ENCODE measurements around the gene KIF13A. TPM values are rescaled to one million over a fixed set of nuclear protein-coding genes. Genes with fewer than 3 reads are reported as not detected.

The KIF13A gene
- total RNA-seq, 1 donor from 2014 or later, result 43.0 TPM

GRCh38 chr6:17869010-17869752 is 118.3 kb downstream of the KIF13A start:
- Histone ChIP-seq H3K9me3 (no peaks in the 10 kb centered on the region), H3K4me1 (peaks cover 87% of the 10 kb centered on the region), H3K27me3 (no peaks in the 10 kb centered on the region), H3K36me3 (no peaks in the 10 kb centered on the region), H3K4me3 (peak overlapping the region in 1 of 2 donors; percentile 7), H3K27ac (peak overlapping the region; percentile 60)
- DNase-seq (ENCODE audit: extremely low spot score in 2 of 2), result no peak
- TF ChIP-seq POLR2AphosphoS5 (IDR thresholded peaks at IDR 0.05; ENCODE audit: insufficient read depth in 1 of 2, low read depth in 1 of 2) (peak in 1 of 2 donors; percentile 57), POLR2A (IDR thresholded peaks at IDR 0.05) (no peak)
- TF ChIP-seq, protein P1, sequence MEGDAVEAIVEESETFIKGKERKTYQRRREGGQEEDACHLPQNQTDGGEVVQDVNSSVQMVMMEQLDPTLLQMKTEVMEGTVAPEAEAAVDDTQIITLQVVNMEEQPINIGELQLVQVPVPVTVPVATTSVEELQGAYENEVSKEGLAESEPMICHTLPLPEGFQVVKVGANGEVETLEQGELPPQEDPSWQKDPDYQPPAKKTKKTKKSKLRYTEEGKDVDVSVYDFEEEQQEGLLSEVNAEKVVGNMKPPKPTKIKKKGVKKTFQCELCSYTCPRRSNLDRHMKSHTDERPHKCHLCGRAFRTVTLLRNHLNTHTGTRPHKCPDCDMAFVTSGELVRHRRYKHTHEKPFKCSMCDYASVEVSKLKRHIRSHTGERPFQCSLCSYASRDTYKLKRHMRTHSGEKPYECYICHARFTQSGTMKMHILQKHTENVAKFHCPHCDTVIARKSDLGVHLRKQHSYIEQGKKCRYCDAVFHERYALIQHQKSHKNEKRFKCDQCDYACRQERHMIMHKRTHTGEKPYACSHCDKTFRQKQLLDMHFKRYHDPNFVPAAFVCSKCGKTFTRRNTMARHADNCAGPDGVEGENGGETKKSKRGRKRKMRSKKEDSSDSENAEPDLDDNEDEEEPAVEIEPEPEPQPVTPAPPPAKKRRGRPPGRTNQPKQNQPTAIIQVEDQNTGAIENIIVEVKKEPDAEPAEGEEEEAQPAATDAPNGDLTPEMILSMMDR (IDR thresholded peaks at IDR 0.05), result no peak
- intact Hi-C loops (cut with DNase I), result no loop called here

DNA sequence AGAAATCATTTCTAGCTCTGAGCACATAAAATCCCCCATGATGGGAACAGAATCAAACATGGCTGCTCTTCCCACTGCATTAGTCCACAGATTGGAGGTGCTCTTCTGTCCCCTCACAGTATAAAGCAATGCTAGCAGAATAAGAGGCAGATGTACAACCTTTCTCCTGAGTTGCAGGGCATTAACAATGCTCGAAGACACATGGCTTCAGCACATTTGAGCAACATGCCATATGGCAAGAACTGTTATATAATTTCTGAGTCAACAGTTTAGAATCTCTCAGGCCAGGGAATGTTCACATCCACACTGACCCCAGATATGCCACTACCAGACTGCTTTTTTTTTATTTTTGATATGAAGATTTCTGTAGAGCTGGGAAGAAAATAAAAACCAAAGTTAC is 119.6 kb downstream of the KIF13A start:
- no peak for DNase-seq (ENCODE audit: extremely low spot score in 2 of 2)
- intact Hi-C loops (cut with DNase I), result no loop called here
- Histone ChIP-seq H3K9me3 (no peaks in the 10 kb centered on the region), H3K4me3 (no peak overlapping the region), H3K36me3 (no peaks in the 10 kb centered on the region), H3K27ac (no peak overlapping the region), H3K4me1 (peaks cover 99% of the 10 kb centered on the region), H3K27me3 (no peaks in the 10 kb centered on the region)
- no peak for TF ChIP-seq POLR2AphosphoS5 (IDR thresholded peaks at IDR 0.05; ENCODE audit: insufficient read depth in 1 of 2, low read depth in 1 of 2)
- TF ChIP-seq, protein P1 (IDR thresholded peaks at IDR 0.05), result no peak
- TF ChIP-seq POLR2A (IDR thresholded peaks at IDR 0.05), result no peak

DNA sequence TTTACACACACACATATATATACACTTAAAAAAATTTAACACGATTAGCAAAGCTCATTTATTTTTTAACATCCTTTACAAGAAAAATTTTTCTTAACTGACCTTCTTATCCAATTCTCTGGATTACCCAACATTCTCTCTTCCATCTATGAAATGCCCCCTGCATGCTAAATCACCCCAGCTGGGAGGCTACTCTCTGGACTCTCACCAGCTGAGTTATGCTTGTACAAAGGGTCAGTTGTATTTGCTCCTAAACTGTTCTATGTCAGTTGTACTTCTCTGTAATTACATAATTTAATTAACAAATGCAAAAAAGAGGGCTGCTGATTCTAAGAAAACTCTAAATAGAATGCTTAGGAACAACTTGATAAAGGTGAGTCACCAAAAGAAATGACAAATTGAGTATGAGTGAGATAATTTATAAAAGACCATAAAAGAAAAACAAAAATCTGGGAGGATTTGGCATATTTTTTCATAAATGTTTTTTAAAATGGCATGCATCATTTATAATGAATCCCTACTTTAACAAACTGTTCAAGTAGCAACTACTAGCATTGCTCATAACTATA is 120.5 kb downstream of the KIF13A start:
- Histone ChIP-seq H3K27ac (no peak overlapping the region), H3K36me3 (no peaks in the 10 kb centered on the region), H3K4me1 (peaks cover 99% of the 10 kb centered on the region), H3K9me3 (no peaks in the 10 kb centered on the region), H3K4me3 (no peak overlapping the region), H3K27me3 (no peaks in the 10 kb centered on the region)
- TF ChIP-seq POLR2AphosphoS5 (IDR thresholded peaks at IDR 0.05; ENCODE audit: insufficient read depth in 1 of 2, low read depth in 1 of 2) (no peak), POLR2A (IDR thresholded peaks at IDR 0.05) (no peak)
- TF ChIP-seq, protein P1 (IDR thresholded peaks at IDR 0.05), result no peak
- intact Hi-C loops (cut with DNase I), result no loop called here
- no peak for DNase-seq (ENCODE audit: extremely low spot score in 2 of 2)

GRCh38 chr6:17865798-17866725 is 121.4 kb downstream of the KIF13A start:
- Histone ChIP-seq H3K27ac (peak overlapping the region; percentile 82), H3K4me3 (no peak overlapping the region), H3K27me3 (no peaks in the 10 kb centered on the region), H3K4me1 (peaks cover 91% of the 10 kb centered on the region), H3K9me3 (no peaks in the 10 kb centered on the region), H3K36me3 (no peaks in the 10 kb centered on the region)
- peak in 1 of 2 donors; percentile 90 for DNase-seq (ENCODE audit: extremely low spot score in 2 of 2)
- TF ChIP-seq, protein P1 (IDR thresholded peaks at IDR 0.05), result no peak
- TF ChIP-seq POLR2AphosphoS5 (IDR thresholded peaks at IDR 0.05; ENCODE audit: insufficient read depth in 1 of 2, low read depth in 1 of 2) (no peak), POLR2A (IDR thresholded peaks at IDR 0.05) (no peak)
- intact Hi-C loops (cut with DNase I), result no loop called here

Measured in vagina (tissue), 2 donors.